Activated T-helper 1 cell treated with anti-CD3 and anti-CD28 coated beads, Interleukin-12 subunit alpha, Interleukin-12 subunit beta, Interleukin-2, Interleukin-4 antibody, amounts not matched to agents 30 ng/mL and 10 ng/mL and 1 ng/mL, durations not matched to agents 14 hours and 24 hours and 36 hours (primary cell): ENCODE data around the gene FGFR4. TPM values are rescaled to one million over a fixed set of nuclear protein-coding genes. Genes with fewer than 3 reads are reported as not detected.

Experiments
- DNase-seq: peaks from one replicate; pipeline ENCODE4 v3.0.0; 2021; ENCODE audit warnings: low spot score
- H3K27ac Mint-ChIP-seq: one replicate; pipeline ENCODE4 v1.8.0; 2021; ENCODE audit warnings: mild to moderate bottlenecking, mixed read lengths
- H3K27me3 Mint-ChIP-seq: one replicate; pipeline ENCODE4 v1.8.0; 2022; ENCODE audit warnings: mild to moderate bottlenecking, moderate library complexity, mixed read lengths; ENCODE audit not compliant: insufficient read depth
- H3K36me3 Mint-ChIP-seq: one replicate; pipeline ENCODE4 v1.8.0; 2021; ENCODE audit warnings: low read depth, mixed read lengths
- H3K4me1 Mint-ChIP-seq: one replicate; pipeline ENCODE4 v1.8.0; 2021; ENCODE audit warnings: low read depth, mixed read lengths
- H3K4me3 Mint-ChIP-seq: one replicate; pipeline ENCODE4 v1.8.0; 2021; ENCODE audit warnings: mild to moderate bottlenecking, moderate library complexity, mixed read lengths
- H3K9me3 Mint-ChIP-seq: one replicate; pipeline ENCODE4 v1.8.0; 2021; ENCODE audit warnings: mixed read lengths
- intact Hi-C: fragments of 100-400 bp; cut with micrococcal nuclease; formaldehyde crosslinking; loops from one replicate; pipeline ENCODE4 v1.15.1; 2024
- total RNA-seq: library from RNA; stranded (reverse); gene quantifications from 2 replicates; pipeline ENCODE4 v1.2.3, GENCODE V29; 2022

Gene FGFR4
- total RNA-seq, 1 donor from 2014 or later, result 1.4 TPM

DNA sequence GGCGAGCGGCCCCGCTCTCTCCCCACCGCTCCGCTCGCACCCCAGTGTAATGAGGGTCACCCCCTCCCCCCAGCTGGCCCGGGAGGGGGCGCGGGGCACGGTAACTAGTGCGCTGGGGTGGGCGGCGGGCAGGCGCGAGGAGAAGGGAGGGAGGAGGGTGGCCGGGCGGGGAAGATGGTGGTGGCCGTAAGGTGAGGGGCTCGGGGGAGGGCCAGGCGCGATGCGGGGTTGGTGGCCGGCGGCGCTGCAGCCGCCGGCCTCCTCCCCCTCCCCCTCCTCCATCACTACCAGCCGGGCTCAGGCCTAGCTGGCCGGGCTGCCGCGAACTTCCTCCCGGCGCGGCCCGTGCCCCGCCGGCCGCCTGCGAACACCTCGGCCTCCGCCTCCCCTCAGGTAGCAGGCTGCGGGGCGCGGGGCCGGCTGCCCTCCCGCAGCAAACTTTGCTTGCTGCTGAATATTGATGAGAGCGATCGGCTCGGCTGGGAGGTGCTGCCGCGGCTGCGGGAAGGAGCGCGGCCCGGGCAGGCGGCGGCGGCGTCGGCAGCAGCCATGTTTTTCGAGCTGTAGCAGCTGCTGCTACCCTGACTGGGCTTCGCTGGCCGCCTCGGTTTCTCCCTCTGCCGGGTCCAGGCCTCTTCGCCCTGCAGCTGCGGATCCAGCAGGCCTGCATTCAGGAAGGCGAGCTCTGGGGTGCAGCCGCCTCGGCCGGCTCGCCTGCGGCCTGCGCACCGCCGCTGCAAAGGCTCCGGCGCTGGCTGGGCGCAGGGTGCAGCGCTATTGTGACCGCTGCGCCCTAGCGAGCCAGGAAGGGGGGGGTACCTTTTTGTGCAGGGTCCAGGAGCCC, 47.4 kb downstream of the FGFR4 start:
- Mint-ChIP-seq H3K4me3 (peak overlapping the region; percentile 93), H3K27me3 (no peaks in the 10 kb centered on the region), H3K4me1 (peaks cover 40% of the 10 kb centered on the region), H3K27ac (peak overlapping the region; percentile 86), H3K36me3 (peaks cover 18% of the 10 kb centered on the region), H3K9me3 (no peaks in the 10 kb centered on the region)
- peak; percentile 42 for DNase-seq
- intact Hi-C loops, result loop anchor here (1.0 to 5.0 kb wide), 8 partner anchors 20 to 597 kb away; partner anchors contain the start of genes PDLIM7, PRELID1, RAB24 and RGS14

- H3K9me3 Mint-ChIP-seq, result no peaks in the 10 kb centered on the region
- peaks cover 24% of the 10 kb centered on the region for H3K36me3 Mint-ChIP-seq
- DNase-seq, result no peak
- H3K27ac Mint-ChIP-seq, result peak overlapping the region; percentile 86
- H3K27me3 Mint-ChIP-seq, result no peaks in the 10 kb centered on the region
- H3K4me3 Mint-ChIP-seq, result peak overlapping the region; percentile 93
- intact Hi-C loops, result loop anchor here (5.0 kb wide), 6 partner anchors 53 to 458 kb away; partner anchors contain the start of genes PDLIM7, RGS14, TMED9 and ZNF346
- H3K4me1 Mint-ChIP-seq, result peaks cover 37% of the 10 kb centered on the region
Observed at GRCh38 chr5:177134697-177135225, 48.0 kb downstream of the FGFR4 start.

GRCh38 chr5:177140312-177140711, 53.6 kb downstream of the FGFR4 start:
- Mint-ChIP-seq H3K27me3 (no peaks in the 10 kb centered on the region), H3K4me3 (no peak overlapping the region), H3K36me3 (peaks cover 44% of the 10 kb centered on the region), H3K4me1 (peaks cover 54% of the 10 kb centered on the region), H3K27ac (peak overlapping the region; percentile 18), H3K9me3 (no peaks in the 10 kb centered on the region)
- no peak for DNase-seq
- intact Hi-C loops, result no loop called here

- H3K27me3 Mint-ChIP-seq, result no peaks in the 10 kb centered on the region
- DNase-seq, result no peak
- H3K9me3 Mint-ChIP-seq, result no peaks in the 10 kb centered on the region
- H3K27ac Mint-ChIP-seq, result peak overlapping the region; percentile 19
- H3K4me1 Mint-ChIP-seq, result peaks cover 43% of the 10 kb centered on the region
- peaks cover 38% of the 10 kb centered on the region for H3K36me3 Mint-ChIP-seq
- intact Hi-C loops, result no loop called here
- H3K4me3 Mint-ChIP-seq, result no peak overlapping the region
Observed at GRCh38 chr5:177141496-177141895, 54.8 kb downstream of the FGFR4 start.

- H3K4me3 Mint-ChIP-seq, result no peak overlapping the region
- H3K9me3 Mint-ChIP-seq, result no peaks in the 10 kb centered on the region
- intact Hi-C loops, result no loop called here
- H3K4me1 Mint-ChIP-seq, result peaks cover 36% of the 10 kb centered on the region
- no peak overlapping the region for H3K27ac Mint-ChIP-seq
- peaks cover 38% of the 10 kb centered on the region for H3K36me3 Mint-ChIP-seq
- no peak for DNase-seq
- H3K27me3 Mint-ChIP-seq, result no peaks in the 10 kb centered on the region
Observed at GRCh38 chr5:177142098-177142611, 55.4 kb downstream of the FGFR4 start.

- no peak for DNase-seq
- H3K27ac Mint-ChIP-seq, result no peak overlapping the region
- H3K4me1 Mint-ChIP-seq, result peaks cover 34% of the 10 kb centered on the region
- H3K9me3 Mint-ChIP-seq, result no peaks in the 10 kb centered on the region
- peaks cover 38% of the 10 kb centered on the region for H3K36me3 Mint-ChIP-seq
- H3K4me3 Mint-ChIP-seq, result no peak overlapping the region
- intact Hi-C loops, result no loop called here
- no peaks in the 10 kb centered on the region for H3K27me3 Mint-ChIP-seq
Observed at GRCh38 chr5:177142778-177143177, 56.1 kb downstream of the FGFR4 start.

- DNase-seq, result no peak
- Mint-ChIP-seq H3K27me3 (no peaks in the 10 kb centered on the region), H3K9me3 (no peaks in the 10 kb centered on the region), H3K27ac (no peak overlapping the region), H3K36me3 (peaks cover 14% of the 10 kb centered on the region), H3K4me1 (peaks cover 9% of the 10 kb centered on the region), H3K4me3 (no peak overlapping the region)
- intact Hi-C loops, result loop anchor here (5.0 kb wide), 1 partner anchor 35 kb away; no protein-coding TSS in a partner anchor
Observed at GRCh38 chr5:177146891-177147638, 60.4 kb downstream of the FGFR4 start.

Other genes starting within 250 kb of the FGFR4 start
- 0.44 and 0.51 TPM in 2 replicates for gene HK3, start 187.6 kb upstream of the FGFR4 start, total RNA-seq
- 57.0 and 70.6 TPM in 2 replicates for gene UIMC1, start 80.1 kb upstream of the FGFR4 start, total RNA-seq
- 31.6 and 32.9 TPM in 2 replicates for gene ZNF346, start 64.2 kb upstream of the FGFR4 start, total RNA-seq
- gene NSD1, start 46.9 kb downstream of the FGFR4 start, total RNA-seq, result 108 and 112 TPM in 2 replicates
- gene RAB24, start 216.8 kb downstream of the FGFR4 start, total RNA-seq, result 19.7 and 22.4 TPM in 2 replicates
- 239 and 250 TPM in 2 replicates for gene PRELID1, start 216.9 kb downstream of the FGFR4 start, total RNA-seq
- 9.6 and 11.8 TPM in 2 replicates for gene MXD3, start 225.0 kb downstream of the FGFR4 start, total RNA-seq